Adipocyte (in vitro differentiated cells): Measurements from ENCODE around the gene RPS6KC1.
"Not testable (repeated sequence)": the region's sequence is repeated elsewhere in the genome, so short reads cannot be mapped to it uniquely, and the experiment has no call there.

ENCODE experiments used
- DNase-seq: peaks from one replicate; pipeline ENCODE4 v3.0.0-alpha.2; 2015; ENCODE audit warnings: low read depth
- H3K27me3 ChIP-seq: replicated peaks from 2 replicates; pipeline ENCODE4 v1.7.0; 2013; ENCODE audit warnings: mild to moderate bottlenecking, low read length, moderate library complexity; ENCODE audit not compliant: control insufficient read depth, insufficient read depth
- H3K36me3 ChIP-seq: 2 replicates; pipeline ENCODE4 v1.7.0; 2013; ENCODE audit warnings: low read length, mild to moderate bottlenecking, moderate library complexity; ENCODE audit not compliant: control insufficient read depth, insufficient read depth, severe bottlenecking
- H3K4me1 ChIP-seq: 2 replicates; pipeline ENCODE4 v1.7.0; 2013; ENCODE audit warnings: mild to moderate bottlenecking, low read length, moderate library complexity; ENCODE audit not compliant: control insufficient read depth, insufficient read depth
- H3K4me3 ChIP-seq: 2 replicates; pipeline ENCODE4 v1.7.0; 2013; ENCODE audit warnings: mild to moderate bottlenecking, low read length, moderate library complexity
- H3K9ac ChIP-seq: 2 replicates; pipeline ENCODE4 v1.7.0; 2013; ENCODE audit warnings: mild to moderate bottlenecking, low read length, moderate library complexity
- H3K9me3 ChIP-seq: 2 replicates; pipeline ENCODE4 v1.7.0; 2013; ENCODE audit warnings: mild to moderate bottlenecking, low read length, moderate library complexity; ENCODE audit not compliant: control insufficient read depth

The RPS6KC1 gene, protein sequence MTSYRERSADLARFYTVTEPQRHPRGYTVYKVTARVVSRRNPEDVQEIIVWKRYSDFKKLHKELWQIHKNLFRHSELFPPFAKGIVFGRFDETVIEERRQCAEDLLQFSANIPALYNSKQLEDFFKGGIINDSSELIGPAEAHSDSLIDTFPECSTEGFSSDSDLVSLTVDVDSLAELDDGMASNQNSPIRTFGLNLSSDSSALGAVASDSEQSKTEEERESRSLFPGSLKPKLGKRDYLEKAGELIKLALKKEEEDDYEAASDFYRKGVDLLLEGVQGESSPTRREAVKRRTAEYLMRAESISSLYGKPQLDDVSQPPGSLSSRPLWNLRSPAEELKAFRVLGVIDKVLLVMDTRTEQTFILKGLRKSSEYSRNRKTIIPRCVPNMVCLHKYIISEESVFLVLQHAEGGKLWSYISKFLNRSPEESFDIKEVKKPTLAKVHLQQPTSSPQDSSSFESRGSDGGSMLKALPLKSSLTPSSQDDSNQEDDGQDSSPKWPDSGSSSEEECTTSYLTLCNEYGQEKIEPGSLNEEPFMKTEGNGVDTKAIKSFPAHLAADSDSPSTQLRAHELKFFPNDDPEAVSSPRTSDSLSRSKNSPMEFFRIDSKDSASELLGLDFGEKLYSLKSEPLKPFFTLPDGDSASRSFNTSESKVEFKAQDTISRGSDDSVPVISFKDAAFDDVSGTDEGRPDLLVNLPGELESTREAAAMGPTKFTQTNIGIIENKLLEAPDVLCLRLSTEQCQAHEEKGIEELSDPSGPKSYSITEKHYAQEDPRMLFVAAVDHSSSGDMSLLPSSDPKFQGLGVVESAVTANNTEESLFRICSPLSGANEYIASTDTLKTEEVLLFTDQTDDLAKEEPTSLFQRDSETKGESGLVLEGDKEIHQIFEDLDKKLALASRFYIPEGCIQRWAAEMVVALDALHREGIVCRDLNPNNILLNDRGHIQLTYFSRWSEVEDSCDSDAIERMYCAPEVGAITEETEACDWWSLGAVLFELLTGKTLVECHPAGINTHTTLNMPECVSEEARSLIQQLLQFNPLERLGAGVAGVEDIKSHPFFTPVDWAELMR

DNA sequence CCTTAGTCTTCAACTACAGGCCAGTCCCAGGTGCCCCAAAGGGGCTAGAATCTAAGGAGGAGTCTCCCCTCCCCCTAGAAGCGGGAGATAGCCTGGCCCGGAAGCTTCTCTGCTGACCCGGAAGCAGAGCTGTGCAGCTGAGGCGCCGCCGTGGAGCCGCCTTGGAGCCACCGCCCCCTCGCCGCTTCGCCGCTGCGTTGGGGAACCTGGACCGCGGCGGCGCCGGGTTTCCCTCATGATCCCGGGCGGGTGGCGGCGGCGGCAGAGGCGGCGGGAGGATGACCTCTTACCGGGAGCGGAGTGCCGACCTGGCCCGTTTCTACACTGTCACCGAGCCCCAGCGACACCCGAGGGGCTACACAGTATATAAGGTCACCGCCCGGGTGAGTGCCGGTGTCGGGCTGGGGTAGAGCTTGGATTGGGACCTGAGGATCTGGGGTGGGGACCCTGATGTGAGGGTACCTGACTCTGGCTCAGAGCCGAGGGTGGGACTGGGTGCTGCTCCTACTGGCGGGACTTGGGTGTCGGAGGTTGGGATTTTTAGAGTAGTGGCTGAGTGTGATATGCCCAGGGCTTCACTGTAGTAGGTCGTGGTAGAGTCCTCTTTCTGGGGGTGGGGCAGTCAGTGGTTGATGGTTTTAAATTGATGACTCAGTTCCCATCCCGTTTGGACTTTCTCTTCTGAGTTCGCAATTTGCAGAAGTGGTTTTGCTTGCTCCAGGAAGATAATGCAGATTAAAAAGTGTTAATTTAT lies at the start of gene RPS6KC1:
RPS6KC1 (plus strand) TSS at position 115 of the 754 bp plus-strand sequence; CDS start at position 279, 164 bp downstream.
- peak; percentile 93 for DNase-seq
- H3K4me1 ChIP-seq = peaks cover 14% of the 10 kb centered on the region
- peak within 1 kb of the TSS; percentile 92 for H3K9ac ChIP-seq
- H3K4me3 ChIP-seq = peak within 1 kb of the TSS; percentile 99
- H3K36me3 ChIP-seq = no peaks in the 10 kb centered on the region
- no peaks in the 10 kb centered on the region for H3K27me3 ChIP-seq
- H3K9me3 ChIP-seq = no peaks in the 10 kb centered on the region

DNA sequence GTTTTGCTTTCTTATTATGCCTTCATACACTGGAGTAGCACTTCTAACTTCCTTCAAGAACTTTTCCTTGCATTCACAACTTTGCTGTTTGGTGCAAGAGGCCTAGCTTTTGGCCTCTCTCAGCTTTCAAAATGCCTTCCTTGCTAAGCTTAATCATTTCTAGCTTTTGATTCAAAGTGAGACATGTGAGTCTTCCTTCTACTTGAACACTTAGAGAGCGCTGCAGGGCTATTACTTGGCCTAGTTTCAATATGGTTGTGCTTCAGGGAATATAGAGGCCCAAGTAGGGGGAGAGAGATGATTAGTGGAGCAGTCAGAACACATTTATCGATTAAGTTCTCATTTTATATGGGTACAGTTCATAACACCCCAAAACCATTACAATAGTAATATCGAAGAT lies 47.8 kb upstream of the RPS6KC1 start:
- no peaks in the 10 kb centered on the region for H3K9me3 ChIP-seq
- no peaks in the 10 kb centered on the region for H3K27me3 ChIP-seq
- no peak for DNase-seq
- H3K36me3 ChIP-seq = peaks cover 82% of the 10 kb centered on the region
- no peak overlapping the region for H3K9ac ChIP-seq
- H3K4me3 ChIP-seq = no peak overlapping the region
- no peaks in the 10 kb centered on the region for H3K4me1 ChIP-seq

DNA sequence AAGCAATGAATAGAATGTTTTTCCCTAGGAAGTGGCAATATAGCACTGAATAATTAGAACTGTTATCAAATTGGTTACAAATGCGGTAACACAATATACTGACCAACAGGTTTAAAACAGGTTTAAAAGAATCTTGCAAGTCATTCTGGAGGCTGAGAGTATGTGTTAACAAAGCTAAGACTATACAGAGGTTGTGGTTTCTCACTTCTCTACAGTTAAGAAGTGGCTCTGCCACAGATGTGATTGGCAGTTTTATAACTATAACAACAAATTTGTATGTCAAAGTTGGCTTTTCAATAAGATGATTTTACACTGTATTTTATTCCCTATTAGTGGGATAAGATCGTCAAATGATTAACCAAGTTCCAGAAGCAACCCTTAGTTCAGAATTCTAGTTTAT lies 42.5 kb upstream of the RPS6KC1 start:
- no peak for DNase-seq
- H3K4me3 ChIP-seq = no peak overlapping the region
- H3K9ac ChIP-seq = no peak overlapping the region
- no peaks in the 10 kb centered on the region for H3K9me3 ChIP-seq
- H3K4me1 ChIP-seq = no peaks in the 10 kb centered on the region
- H3K36me3 ChIP-seq = peaks cover 68% of the 10 kb centered on the region
- H3K27me3 ChIP-seq = no peaks in the 10 kb centered on the region

DNA sequence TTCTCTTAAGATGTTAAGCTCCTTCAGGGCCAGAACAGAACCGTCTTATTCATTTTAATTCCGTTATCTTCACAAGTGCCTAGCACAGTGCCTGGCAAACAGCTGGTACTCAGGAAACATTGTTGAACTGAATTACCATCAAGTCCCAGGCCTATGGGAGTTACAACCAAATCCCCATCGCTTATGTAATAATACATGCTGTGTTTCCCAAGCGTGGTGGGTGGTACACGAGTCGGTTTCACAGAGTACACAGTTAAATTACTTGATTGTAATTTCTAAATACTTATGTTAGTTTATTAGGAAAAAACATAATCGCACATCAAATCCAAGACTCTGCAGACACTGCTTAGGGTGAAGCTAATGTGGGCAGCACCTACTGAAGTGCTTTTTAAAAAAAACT lies 36.4 kb upstream of the RPS6KC1 start:
- Histone ChIP-seq H3K9ac (peak overlapping the region; percentile 98), H3K27me3 (no peaks in the 10 kb centered on the region), H3K4me3 (peak overlapping the region; percentile 99), H3K9me3 (no peaks in the 10 kb centered on the region), H3K4me1 (peaks cover 11% of the 10 kb centered on the region), H3K36me3 (peaks cover 22% of the 10 kb centered on the region)
- DNase-seq = peak; percentile 58

DNA sequence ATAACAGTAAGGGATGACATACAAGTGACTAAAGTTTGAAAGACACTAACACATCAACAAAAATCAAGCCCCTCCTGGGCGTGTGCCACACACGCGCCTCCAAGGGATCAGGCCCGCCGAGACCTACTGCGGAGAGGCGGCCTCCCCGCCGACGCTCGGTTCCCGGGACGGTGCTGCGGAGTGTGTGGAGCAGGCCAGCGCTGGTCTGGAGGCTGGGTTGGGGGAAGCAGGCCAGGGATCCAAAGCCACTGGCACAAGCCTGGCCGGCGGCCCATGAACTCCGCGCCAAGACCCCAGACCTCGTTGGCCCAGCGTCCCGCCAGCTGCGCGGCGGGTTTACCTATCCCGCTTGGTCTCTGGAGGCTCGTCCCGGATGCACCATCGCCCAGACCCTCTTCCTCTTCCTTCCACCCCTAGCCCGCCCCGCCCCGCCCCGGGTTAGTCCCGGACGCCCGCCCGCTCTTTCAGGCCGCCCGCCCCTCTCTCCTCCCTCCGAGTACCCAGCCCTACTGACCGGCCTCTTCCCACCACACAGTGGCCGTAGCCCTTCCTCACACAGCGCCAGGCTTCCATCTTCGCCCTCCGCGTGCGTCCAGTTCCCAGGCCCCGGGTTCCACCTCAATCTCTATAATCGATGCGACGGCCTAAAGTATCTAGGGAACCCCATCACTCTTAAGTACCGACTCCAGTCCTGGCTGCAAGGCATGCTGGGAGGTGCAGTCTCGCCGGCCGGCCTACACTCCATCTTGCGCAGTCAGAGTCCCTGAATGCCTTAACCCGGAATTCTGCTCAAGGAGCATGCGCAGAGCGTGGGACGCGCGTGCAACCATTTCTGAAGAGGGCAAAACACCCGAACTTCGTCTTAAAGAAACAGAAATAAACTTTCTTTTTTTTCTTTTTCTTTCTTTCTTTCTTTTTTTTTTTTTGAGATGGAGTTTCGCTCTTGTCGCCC lies 35.7 kb upstream of the RPS6KC1 start, which contains the start of gene ANGEL2:
ANGEL2 (minus strand) TSS at position 769 of the 952 bp plus-strand sequence; CDS start at position 573, 196 bp downstream.
- Histone ChIP-seq H3K4me1 (peaks cover 11% of the 10 kb centered on the region), H3K9me3 (no peaks in the 10 kb centered on the region), H3K9ac (peak within 1 kb of the TSS; percentile 98), H3K27me3 (no peaks in the 10 kb centered on the region), H3K36me3 (peaks cover 22% of the 10 kb centered on the region), H3K4me3 (peak within 1 kb of the TSS; percentile 99)
- peak; percentile 99 for DNase-seq

DNA sequence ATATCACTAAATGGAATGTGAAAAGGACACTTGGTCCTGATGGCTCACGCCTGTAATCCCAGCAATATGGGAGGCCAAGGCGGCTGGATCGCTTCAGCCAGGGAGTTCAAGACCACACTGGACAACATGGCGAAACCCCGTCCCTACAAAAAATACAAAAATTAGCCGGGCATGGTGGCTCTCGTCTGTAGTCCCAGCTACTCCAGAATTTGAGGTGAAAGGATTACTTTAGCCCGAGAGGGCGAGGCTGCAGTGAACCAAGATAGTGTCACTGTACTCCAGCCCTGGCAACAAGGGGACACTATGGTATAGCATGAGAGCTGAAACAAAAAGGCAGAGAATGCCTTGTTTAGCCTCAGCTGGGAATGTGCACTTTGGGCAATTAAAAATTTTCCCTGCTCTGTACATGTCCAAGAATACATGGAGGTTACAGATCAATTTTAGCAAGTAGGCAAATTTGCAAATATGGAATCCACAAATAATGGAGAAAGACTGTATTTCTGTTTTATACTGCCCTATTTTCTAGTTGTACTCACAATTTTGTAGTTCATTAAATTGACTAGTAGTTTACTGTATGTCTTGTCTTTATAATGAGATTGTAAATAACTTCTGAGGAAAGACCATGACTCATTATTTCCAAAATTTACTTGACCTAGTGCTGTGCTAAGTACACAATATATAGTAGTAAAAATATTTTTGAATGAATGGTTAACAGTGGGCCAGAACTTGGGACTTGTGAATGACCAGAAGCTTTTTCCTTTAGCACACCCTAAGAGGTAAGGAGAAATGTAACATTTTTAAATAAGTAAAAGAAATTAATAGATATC lies 33.4 kb upstream of the RPS6KC1 start:
- no peak for DNase-seq
- Histone ChIP-seq H3K4me3 (no peak overlapping the region), H3K27me3 (no peaks in the 10 kb centered on the region), H3K4me1 (peaks cover 11% of the 10 kb centered on the region), H3K9me3 (no peaks in the 10 kb centered on the region), H3K9ac (no peak overlapping the region), H3K36me3 (no peaks in the 10 kb centered on the region)

DNA sequence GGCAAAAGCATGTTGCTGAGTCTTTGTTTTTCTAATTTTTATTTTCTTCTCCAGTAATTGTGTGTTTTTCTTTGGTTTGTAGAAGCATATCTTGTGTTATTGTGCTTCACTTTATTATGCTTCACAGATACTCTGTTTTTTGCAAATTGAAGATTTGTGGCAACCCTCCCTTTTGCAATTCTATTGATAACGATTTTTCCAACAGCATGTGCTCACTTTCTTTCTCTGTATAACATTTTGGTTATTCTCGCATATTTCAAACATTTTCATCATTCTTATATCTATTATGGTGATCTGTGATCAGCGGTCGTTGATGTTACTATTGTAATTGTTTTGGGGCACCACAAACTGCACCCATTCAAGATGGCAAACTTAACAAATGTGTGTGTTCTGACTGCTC lies 31.6 kb upstream of the RPS6KC1 start:
- H3K4me3 ChIP-seq = no peak overlapping the region
- H3K9me3 ChIP-seq = no peaks in the 10 kb centered on the region
- no peak overlapping the region for H3K9ac ChIP-seq
- H3K36me3 ChIP-seq = no peaks in the 10 kb centered on the region
- peaks cover 3% of the 10 kb centered on the region for H3K4me1 ChIP-seq
- DNase-seq = no peak
- no peaks in the 10 kb centered on the region for H3K27me3 ChIP-seq

DNA sequence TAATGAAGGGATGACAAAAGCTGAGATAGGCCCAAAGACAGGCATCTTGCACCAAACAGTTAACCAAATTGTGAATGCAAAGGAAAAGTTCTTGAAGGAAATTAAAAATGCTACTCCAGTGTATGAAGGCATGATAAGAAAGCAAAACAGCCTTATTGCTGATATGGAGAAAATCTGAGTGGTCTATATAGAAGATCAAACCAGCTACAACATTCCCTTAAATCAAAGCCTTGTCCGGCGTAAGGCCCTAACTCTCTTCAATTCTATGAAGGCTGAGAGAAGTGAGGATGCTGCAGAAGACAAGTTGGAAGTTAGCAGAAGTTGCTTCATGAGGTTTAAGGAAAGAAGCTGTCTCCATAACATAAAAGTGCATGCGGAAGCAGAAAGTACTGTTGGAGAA lies 31.0 kb upstream of the RPS6KC1 start:
- Histone ChIP-seq H3K27me3 (no peaks in the 10 kb centered on the region), H3K36me3 (no peaks in the 10 kb centered on the region), H3K4me3 (no peak overlapping the region), H3K9me3 (no peaks in the 10 kb centered on the region), H3K4me1 (no peaks in the 10 kb centered on the region), H3K9ac (no peak overlapping the region)
- DNase-seq = no peak

DNA sequence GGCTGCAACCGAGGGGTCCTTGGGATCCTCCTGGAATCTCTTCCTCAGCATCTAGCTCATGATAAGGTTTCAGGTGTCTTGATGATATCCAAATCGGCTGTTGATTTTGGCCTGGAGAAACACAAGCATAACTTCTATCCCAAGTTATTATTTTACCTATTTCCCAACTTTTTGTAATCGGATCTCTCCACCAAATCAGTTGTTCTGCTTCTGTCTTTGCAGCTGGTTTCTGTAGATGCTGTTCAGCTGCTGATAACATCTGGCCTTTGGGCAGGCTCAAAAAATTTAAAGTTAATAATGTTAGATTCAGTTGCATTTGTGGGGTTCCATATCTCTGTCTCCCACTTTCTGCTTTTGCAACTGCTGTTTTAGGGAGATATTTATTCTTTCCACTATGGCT lies 24.0 kb upstream of the RPS6KC1 start:
- not testable (repeated sequence) for H3K4me1 ChIP-seq, DNase-seq, H3K36me3 ChIP-seq, H3K4me3 ChIP-seq, H3K27me3 ChIP-seq, H3K9me3 ChIP-seq, H3K9ac ChIP-seq
